ENCODE data around the gene RACK1.

GRCh38 chr5:181190711-181191525 is 52.8 kb downstream of the RACK1 start:
- peak; percentile 27 for TF ChIP-seq U2AF1 (optimal IDR thresholded peaks at IDR 0.05; ENCODE audit: low read depth, low read length)
- no peak for TF ChIP-seq KDM6A (CRISPR knock-in tag; IDR thresholded peaks at IDR 0.05; ENCODE audit: low read depth)
- peak; percentile 46 for TF ChIP-seq CTCF (CRISPR knock-in tag; IDR thresholded peaks at IDR 0.05)
- TF ChIP-seq TCF7 (IDR thresholded peaks at IDR 0.05; ENCODE audit: low read depth) = no peak
- TF ChIP-seq NONO (IDR thresholded peaks at IDR 0.05) = no peak
- 0 out of 2 replicates have a peak, but pooled peaks have one; percentile 25 for TF ChIP-seq NONO (CRISPR knock-in tag; conservative IDR thresholded peaks at IDR 0.05)
- TF ChIP-seq HMG20A (CRISPR knock-in tag; IDR thresholded peaks at IDR 0.05; ENCODE audit: borderline replicate concordance) = no peak
- no peak for TF ChIP-seq ZNF274 (CRISPR knock-in tag; IDR thresholded peaks at IDR 0.05)
- peak; percentile 34; the same call in 1 of the 2 replicates for TF ChIP-seq ZFP90 (CRISPR knock-in tag; IDR thresholded peaks at IDR 0.05; ENCODE audit: borderline replicate concordance)

Data from HepG2 (cell line).